ENCODE measurements around the gene E4F1.

- no peak for TF ChIP-seq YY1 (IDR thresholded peaks at IDR 0.05; ENCODE audit: insufficient read depth, insufficient read length)
- no peak for TF ChIP-seq SUZ12 (IDR thresholded peaks at IDR 0.05; ENCODE audit: extremely low read depth, insufficient read depth, insufficient read length)
Observed at GRCh38 chr16:2204416-2205103, 18.8 kb upstream of the E4F1 start.
